Effector memory CD8-positive, alpha-beta T cell (primary cell): Measurements from ENCODE around the gene IMPG1.
"Not testable (repeated sequence)": the region's sequence is repeated elsewhere in the genome, so short reads cannot be mapped to it uniquely, and the experiment has no call there.

Experiments
- ATAC-seq: fragments of 150-1000 bp; cut with Tn5 transposase; replicated peaks from 2 replicates; pipeline ENCODE4 v1.10.0; 2021; ENCODE audit warnings: mild to moderate bottlenecking, moderate library complexity
- DNase-seq, 3 experiments: peaks; one replicate each; pipeline ENCODE4 v3.0.0; 2021
- H3K27ac Mint-ChIP-seq, 2 donors: one replicate each; pipeline ENCODE4 v1.8.0; 2022; ENCODE audit warnings: mild to moderate bottlenecking in 2 of 2, mixed read lengths in 2 of 2, moderate library complexity in 2 of 2
- H3K27me3 Mint-ChIP-seq, 2 donors: one replicate each; pipeline ENCODE4 v1.8.0; 2022; ENCODE audit warnings: mixed read lengths in 2 of 2
- H3K36me3 Mint-ChIP-seq: one replicate; pipeline ENCODE4 v1.8.0; 2022; ENCODE audit warnings: mild to moderate bottlenecking, moderate library complexity, mixed read lengths; ENCODE audit not compliant: insufficient read depth
- H3K4me1 Mint-ChIP-seq, 2 donors: one replicate each; pipeline ENCODE4 v1.8.0; 2022; ENCODE audit warnings: low read depth in 2 of 2, mixed read lengths in 2 of 2
- H3K4me3 Mint-ChIP-seq, 2 donors: one replicate each; pipeline ENCODE4 v1.8.0; 2022; ENCODE audit warnings: mild to moderate bottlenecking in 2 of 2, mixed read lengths in 2 of 2, moderate library complexity in 2 of 2
- H3K9me3 Mint-ChIP-seq, 2 donors: one replicate each; pipeline ENCODE4 v1.8.0; 2022; ENCODE audit warnings: mixed read lengths in 2 of 2

IMPG1 gene

DNA sequence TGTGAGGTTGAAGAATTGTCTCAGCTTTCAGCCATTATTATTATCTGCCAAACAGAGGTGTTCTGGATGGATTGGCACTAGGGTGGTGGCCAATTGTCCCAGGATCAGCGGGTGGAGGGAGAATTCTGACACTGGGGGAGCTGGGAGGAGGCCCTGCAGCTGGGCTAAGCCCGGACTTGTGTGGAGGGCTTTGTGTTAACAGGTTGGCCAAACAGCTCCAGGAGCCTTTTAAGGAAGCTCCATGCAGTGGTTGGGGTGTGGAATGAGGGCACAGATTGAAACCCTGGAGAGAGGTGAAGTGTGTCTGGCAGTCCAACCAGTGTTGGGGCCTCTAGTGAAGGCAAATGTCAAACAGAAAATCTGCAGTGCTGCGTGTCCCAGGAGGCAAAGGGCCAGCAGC is 135.8 kb downstream of the IMPG1 start:
- Mint-ChIP-seq H3K36me3 (no peaks in the 10 kb centered on the region), H3K4me3 (no peak overlapping the region), H3K27me3 (peaks cover 36 to 38% of the 10 kb centered on the region in 2 donors), H3K9me3 (no peaks in the 10 kb centered on the region), H3K4me1 (peaks cover 6 to 8% of the 10 kb centered on the region in 2 donors), H3K27ac (no peak overlapping the region)
- DNase-seq (no peak), ATAC-seq (no peak)

DNA sequence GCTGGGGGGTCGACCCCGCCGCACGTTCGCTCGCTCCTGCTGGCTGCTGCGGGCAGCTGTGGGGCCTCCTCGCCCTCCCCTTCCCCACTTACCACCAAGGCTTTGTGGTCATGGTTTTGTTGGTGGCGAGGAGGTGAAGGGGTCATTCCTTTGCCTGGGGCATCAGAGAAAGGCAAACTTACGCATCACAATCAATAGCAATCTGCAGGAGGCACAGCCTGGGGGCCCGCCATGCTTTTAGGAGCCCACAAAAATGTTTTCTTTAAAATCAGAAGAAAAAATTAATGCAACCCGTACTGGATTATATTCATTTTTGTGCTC is 137.0 kb downstream of the IMPG1 start:
- H3K9me3 Mint-ChIP-seq, result no peaks in the 10 kb centered on the region
- peak overlapping the region; percentile 70 to 75 for H3K4me3 Mint-ChIP-seq
- no peak for ATAC-seq
- DNase-seq, result no peak
- peaks cover 6 to 8% of the 10 kb centered on the region in 2 donors for H3K4me1 Mint-ChIP-seq
- peaks cover 36 to 38% of the 10 kb centered on the region in 2 donors for H3K27me3 Mint-ChIP-seq
- H3K36me3 Mint-ChIP-seq, result no peaks in the 10 kb centered on the region
- H3K27ac Mint-ChIP-seq, result no peak overlapping the region

DNA sequence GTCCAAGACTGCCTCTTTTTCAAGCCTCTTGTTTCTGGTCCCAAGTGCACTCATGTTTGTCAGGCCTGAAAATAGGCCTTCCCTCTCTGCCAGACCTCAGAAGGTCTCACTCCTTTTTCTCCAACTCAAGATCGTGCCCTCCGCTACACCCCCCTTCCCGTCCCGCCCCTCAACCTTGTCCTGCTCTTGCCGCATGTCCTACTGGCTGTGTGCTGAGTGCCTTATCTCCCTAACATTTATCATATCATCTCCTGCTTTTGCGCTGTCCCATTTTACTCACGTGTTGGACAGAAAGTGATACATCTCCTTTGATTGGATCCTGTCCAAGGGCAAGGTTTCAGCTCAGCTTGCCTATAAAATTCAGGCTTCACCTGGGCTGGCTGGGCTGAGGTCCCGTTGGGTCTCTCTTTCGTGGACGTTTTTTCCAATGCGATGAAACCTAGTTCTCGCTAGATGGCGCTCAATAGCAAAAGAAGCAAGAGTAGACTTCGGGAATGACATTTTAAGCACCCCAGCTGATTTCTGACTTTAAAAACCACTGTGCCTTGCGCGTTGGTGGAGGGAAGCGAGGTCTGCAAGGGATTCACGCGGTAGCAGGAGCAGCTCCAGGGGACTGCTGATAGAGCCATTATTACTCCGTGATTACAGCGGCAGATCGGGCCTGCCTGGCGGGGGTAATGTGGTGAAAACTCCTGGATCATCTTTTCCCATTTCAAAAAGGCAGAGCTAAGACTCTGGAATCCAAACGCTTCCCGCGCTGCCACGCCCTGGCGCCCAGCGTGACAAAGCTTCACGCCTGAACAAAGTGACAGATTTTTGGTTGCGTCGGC is 137.6 kb downstream of the IMPG1 start:
- Mint-ChIP-seq H3K27ac (no peak overlapping the region), H3K27me3 (peaks cover 32 to 38% of the 10 kb centered on the region in 2 donors), H3K4me1 (peaks cover 6 to 8% of the 10 kb centered on the region in 2 donors), H3K4me3 (peak overlapping the region; percentile 70 to 75), H3K9me3 (no peaks in the 10 kb centered on the region), H3K36me3 (no peaks in the 10 kb centered on the region)
- DNase-seq, result peak; percentile 12 to 23 (median 22)
- ATAC-seq, result peak; percentile 50

DNA sequence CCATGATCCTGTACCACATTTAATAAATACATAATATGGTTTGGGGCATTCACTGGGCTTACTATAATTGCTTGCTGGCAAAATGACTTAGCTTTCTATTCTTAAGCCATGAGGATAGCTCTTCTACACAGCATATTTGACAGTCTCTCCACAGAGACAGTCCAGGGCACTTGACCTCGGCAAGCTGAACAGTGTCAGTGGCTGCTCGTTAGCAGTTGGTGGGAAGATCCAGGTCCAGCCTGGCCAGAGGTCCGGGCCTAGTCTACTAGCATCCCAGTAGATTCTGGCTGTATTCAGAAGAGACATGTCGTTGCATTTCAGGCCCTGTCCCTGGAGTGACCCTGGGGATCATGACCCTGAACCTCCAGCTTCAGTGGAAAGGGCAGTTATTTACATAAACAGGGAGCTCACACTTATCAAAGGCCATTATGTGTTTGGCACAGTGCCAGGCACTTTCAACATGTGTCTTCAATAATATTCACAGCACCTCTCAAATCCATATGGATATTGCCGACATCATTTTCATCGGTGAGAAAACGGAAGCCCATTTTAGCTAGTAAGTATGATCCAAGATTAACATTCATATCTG is 139.0 kb downstream of the IMPG1 start:
- ATAC-seq (no peak), DNase-seq (no peak)
- H3K36me3 Mint-ChIP-seq, result no peaks in the 10 kb centered on the region
- no peak overlapping the region for H3K27ac Mint-ChIP-seq
- H3K4me1 Mint-ChIP-seq, result peaks cover 6 to 8% of the 10 kb centered on the region in 2 donors
- H3K9me3 Mint-ChIP-seq, result no peaks in the 10 kb centered on the region
- H3K4me3 Mint-ChIP-seq, result no peak overlapping the region
- H3K27me3 Mint-ChIP-seq, result peaks cover 28 to 38% of the 10 kb centered on the region in 2 donors

DNA sequence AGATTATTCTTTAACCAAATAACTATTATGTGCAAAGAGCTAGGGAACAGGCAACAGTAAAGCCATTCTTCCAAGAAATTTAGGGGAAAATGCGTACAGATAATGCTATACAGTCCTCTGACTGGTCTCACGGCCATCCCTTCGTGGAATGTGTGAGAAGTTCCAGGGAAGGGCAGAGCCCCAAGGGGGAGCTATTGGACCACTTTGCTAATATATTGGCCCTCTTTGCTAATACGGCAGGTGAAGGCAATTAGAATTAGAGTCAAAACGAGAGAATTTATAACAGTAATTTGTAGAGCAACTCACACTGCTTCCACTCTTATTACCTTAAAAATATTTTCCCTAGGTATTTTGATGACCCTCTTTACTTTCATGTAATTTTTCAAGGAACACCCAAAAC is 140.4 kb downstream of the IMPG1 start:
- H3K27me3 Mint-ChIP-seq, result peaks cover 23 to 36% of the 10 kb centered on the region in 2 donors
- no peaks in the 10 kb centered on the region for H3K9me3 Mint-ChIP-seq
- ATAC-seq (no peak), DNase-seq (no peak)
- H3K27ac Mint-ChIP-seq, result no peak overlapping the region
- H3K4me3 Mint-ChIP-seq, result no peak overlapping the region
- H3K36me3 Mint-ChIP-seq, result no peaks in the 10 kb centered on the region
- H3K4me1 Mint-ChIP-seq, result peaks cover 6 to 8% of the 10 kb centered on the region in 2 donors

DNA sequence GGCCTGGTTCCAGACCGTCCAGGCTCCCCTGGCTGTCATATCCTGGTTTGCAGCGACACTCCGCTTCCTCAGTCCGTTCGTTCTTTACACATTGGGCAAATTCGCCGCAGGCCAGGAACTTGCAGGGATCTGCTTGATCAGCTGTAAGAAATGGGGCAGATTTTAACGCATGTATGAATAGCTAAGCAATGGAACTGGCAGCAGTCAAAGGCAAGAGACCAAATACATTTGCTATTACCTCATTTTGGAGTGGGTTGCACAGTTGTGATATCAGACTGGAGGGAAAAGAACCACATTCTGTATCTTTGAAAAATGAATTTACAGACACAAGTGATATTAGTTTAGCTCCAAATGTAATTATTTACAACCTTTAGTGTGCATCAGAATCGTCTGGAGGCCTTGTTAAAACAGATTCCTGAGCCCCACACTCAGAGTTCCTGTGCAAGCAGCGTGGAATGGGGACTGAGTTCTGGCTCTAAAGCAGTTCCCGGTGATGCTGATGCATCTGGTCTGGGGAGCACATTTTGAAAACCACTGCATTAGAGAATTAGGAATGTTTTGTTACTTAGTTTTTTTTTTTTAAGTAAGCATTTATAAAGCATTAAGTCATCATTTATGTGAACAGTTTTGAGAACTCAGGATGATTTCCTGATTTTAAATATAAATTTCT is 141.3 kb downstream of the IMPG1 start:
- no peak for ATAC-seq
- no peak overlapping the region for H3K4me3 Mint-ChIP-seq
- H3K36me3 Mint-ChIP-seq, result no peaks in the 10 kb centered on the region

DNA sequence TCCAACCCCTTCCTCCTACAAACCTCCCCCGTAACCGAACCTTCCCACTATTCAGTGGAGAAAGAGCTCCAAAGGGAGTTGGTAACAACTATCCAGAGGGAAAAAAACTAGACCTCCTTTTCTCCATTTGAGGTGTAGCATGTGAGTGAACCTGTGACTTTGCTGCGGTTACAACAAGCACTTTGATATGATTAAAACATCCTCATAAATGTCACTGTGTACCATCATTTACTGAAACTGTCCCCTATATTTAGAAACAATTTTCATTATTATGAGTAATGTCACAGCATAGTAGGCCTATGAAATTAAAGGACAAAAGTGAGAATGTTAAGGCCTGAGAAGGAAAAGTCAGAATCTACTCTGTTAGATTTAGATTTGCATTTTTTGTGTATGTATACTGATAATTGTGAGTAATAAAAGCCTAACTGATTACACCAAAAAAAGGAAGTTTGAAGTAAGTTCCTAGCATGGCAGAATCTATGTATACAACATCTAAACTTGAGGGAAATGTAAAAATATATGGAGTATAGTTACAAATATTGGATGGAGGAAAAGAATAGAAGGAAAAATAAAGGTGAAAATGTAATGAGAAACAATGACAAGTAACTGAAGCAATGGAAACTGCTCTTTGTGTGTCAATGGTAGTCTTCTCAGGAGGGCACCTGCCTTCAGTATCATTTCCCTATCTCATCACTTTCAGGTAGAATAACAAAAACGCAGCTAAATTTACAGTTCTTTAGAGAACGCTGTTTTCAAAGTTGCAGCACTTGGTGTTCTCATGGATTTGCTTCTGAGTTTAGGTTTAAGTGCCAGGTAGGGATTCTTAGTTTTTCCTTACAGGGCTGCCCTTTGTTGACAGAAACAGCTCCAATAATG is 145.9 kb downstream of the IMPG1 start:
- no peaks in the 10 kb centered on the region for H3K36me3 Mint-ChIP-seq
- DNase-seq, result no peak
- H3K4me1 Mint-ChIP-seq, result no peaks in the 10 kb centered on the region
- no peak for ATAC-seq
- no peaks in the 10 kb centered on the region for H3K9me3 Mint-ChIP-seq
- no peak overlapping the region for H3K27ac Mint-ChIP-seq
- no peak overlapping the region for H3K4me3 Mint-ChIP-seq
- no peaks in the 10 kb centered on the region for H3K27me3 Mint-ChIP-seq

More for the DNA sequence above, 141.3 kb downstream of the IMPG1 start:
- DNase-seq, result no peak
- Mint-ChIP-seq H3K9me3 (no peaks in the 10 kb centered on the region), H3K4me1 (peaks cover 6 to 8% of the 10 kb centered on the region in 2 donors), H3K27ac (no peak overlapping the region), H3K27me3 (peaks cover 14 to 26% of the 10 kb centered on the region in 2 donors)

DNA sequence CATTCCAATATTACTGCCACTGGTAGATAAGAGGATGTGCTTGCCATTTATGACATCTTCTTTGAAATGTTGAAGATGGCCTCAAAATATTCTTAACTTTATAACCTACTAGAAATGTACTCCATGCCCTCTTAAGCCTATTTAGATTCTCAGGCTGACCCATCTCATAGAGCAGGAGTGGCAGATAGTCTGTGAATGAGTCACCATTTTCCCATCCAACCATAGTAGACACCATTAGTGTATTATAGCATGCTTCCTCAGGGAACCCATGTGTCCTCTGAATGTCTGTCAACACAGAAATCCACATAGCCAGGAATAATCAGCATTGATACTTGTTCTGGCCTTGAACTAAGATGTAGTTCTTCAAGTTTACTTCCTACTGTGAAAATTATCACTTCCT is 150.2 kb downstream of the IMPG1 start:
- Mint-ChIP-seq H3K27me3 (no peaks in the 10 kb centered on the region), H3K4me1 (no peaks in the 10 kb centered on the region), H3K27ac (no peak overlapping the region), H3K9me3 (no peaks in the 10 kb centered on the region), H3K36me3 (no peaks in the 10 kb centered on the region), H3K4me3 (no peak overlapping the region)
- ATAC-seq, result no peak
- DNase-seq, result no peak

DNA sequence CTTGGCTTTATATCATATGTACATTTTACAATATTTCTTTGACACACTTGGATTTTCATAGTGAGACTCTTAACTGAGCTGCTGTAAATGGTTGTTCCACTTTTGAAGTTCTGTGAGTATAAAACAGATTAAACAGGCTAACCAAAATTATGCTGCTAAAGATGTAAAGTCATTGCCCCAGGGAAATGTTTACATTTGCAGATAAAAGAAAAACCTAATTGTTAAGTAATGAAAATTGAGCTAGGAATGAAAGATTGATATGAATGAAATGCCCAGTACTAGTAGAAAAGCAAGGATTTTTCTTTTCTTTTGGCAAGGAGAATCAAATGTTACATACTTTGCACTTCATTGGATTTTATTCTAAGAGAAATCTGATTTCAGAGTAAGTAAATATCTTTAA is 159.4 kb downstream of the IMPG1 start:
- Mint-ChIP-seq H3K4me3 (no peak overlapping the region), H3K4me1 (no peaks in the 10 kb centered on the region), H3K27me3 (no peaks in the 10 kb centered on the region), H3K27ac (no peak overlapping the region), H3K36me3 (peaks cover 15% of the 10 kb centered on the region), H3K9me3 (no peaks in the 10 kb centered on the region)
- no peak for DNase-seq
- ATAC-seq, result no peak

DNA sequence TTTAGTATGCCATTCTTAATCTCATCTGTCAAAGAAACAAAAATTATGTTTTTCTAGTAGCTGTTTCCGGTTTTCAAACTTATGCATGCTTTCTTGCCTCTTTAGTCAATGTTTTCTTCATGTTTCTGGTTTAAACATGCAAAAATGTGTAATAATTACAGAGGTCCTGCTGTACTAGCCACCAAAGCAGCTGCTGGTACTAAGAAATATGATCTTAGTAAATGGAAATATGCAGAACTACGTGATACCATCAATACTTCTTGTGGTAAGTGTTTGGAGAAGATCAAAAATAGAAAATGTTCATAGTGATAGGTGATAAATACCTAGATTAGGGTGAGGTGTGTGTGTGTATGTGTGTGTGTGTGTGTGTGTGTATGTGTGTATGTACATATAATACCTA is 165.0 kb downstream of the IMPG1 start:
- ATAC-seq (no peak), DNase-seq (no peak)
- Mint-ChIP-seq H3K9me3 (no peaks in the 10 kb centered on the region), H3K27ac (no peak overlapping the region), H3K4me3 (no peak overlapping the region), H3K4me1 (no peaks in the 10 kb centered on the region), H3K36me3 (no peaks in the 10 kb centered on the region), H3K27me3 (no peaks in the 10 kb centered on the region)

DNA sequence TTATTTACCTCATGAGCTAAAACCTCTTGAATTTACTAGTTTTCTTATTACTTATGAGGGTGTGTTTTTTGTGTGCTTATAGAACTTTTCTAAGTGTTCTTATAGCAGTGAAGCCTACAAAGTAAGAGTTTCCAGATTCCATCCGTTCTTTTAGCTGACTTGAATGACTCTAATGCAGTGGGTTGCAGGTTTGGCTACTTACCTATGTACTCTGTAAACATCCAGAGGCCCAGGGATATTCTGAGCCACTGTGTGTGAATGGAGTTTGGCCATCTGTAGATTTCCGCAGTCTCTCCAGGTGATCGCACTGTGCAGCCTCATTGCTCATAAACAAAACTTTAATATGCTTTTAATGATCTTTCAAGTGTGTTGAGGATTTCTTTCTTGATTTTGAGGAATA is 165.6 kb downstream of the IMPG1 start:
- H3K27me3 Mint-ChIP-seq, result no peaks in the 10 kb centered on the region
- H3K36me3 Mint-ChIP-seq, result no peaks in the 10 kb centered on the region

DNA sequence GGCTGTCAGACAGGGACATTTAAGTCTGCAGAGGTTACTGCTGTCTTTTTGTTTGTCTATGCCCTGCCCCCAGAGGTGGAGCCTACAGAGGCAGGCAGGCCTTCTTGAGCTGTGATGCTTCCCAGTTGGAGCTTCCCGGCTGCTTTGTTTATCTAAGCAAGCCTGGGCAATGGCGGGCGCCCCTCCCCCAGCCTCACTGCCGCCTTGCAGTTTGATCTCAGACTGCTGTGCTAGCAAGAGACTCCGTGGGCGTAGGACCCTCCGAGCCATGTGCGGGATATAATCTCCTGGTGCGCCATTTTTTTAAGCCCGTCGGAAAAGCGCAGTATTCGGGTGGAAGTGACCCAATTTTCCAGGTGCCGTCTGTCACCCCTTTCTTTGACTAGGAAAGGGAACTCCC is 167.3 kb downstream of the IMPG1 start:
- not testable (repeated sequence) for H3K9me3 Mint-ChIP-seq, H3K27me3 Mint-ChIP-seq, H3K4me3 Mint-ChIP-seq, ATAC-seq, DNase-seq, H3K36me3 Mint-ChIP-seq, H3K4me1 Mint-ChIP-seq, H3K27ac Mint-ChIP-seq

More for the DNA sequence above, 165.6 kb downstream of the IMPG1 start:
- ATAC-seq (no peak), DNase-seq (no peak)
- no peak overlapping the region for H3K4me3 Mint-ChIP-seq
- no peaks in the 10 kb centered on the region for H3K9me3 Mint-ChIP-seq
- H3K27ac Mint-ChIP-seq, result no peak overlapping the region
- H3K4me1 Mint-ChIP-seq, result no peaks in the 10 kb centered on the region

DNA sequence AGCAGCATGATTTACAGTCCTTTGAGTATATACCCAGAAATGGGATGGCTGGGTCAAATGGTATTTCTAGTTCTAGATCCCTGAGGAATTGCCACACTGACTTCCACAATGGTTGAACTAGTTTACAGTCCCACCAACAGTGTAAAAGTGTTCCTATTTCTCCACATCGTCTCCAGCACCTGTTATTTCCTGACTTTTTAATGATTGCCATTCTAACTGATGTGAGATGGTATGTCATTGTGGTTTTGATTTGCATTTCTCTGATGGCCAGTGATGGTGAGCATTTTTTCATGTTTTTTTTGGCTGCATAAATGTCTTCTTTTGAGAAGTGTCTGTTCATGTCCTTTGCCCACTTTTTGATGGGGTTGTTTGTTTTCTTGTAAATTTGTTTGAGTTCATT is 172.2 kb downstream of the IMPG1 start:
- not testable (repeated sequence) for H3K27me3 Mint-ChIP-seq, H3K9me3 Mint-ChIP-seq, H3K36me3 Mint-ChIP-seq, DNase-seq, ATAC-seq, H3K4me1 Mint-ChIP-seq, H3K4me3 Mint-ChIP-seq, H3K27ac Mint-ChIP-seq
